HG03060 (cell line): ENCODE results near the gene NEK7.
A peak's percentile ranks its signal among the peaks of the same experiment; 100 is the strongest.

Experiments
- ATAC-seq: cut with Tn5 transposase; IDR thresholded peaks from one replicate; pipeline ENCODE4 v1.9.1; 2021; ENCODE audit warnings: low read depth, moderate number of reproducible peaks; ENCODE audit not compliant: unreplicated experiment

Gene NEK7

GRCh38 chr1:198141668-198142351 lies 15.0 kb upstream of the NEK7 start:
- no peak for ATAC-seq

GRCh38 chr1:198143797-198144196 lies 13.0 kb upstream of the NEK7 start:
- ATAC-seq: no peak

GRCh38 chr1:198147216-198147615 lies 9.6 kb upstream of the NEK7 start:
- ATAC-seq: no peak

GRCh38 chr1:198150369-198150768 lies 6.4 kb upstream of the NEK7 start:
- no peak for ATAC-seq

- ATAC-seq: no peak
Measured at GRCh38 chr1:198151688-198152087, 5.1 kb upstream of the NEK7 start.

- no peak for ATAC-seq
Measured at GRCh38 chr1:198153103-198153502, 3.7 kb upstream of the NEK7 start.

GRCh38 chr1:198153804-198154203 lies 3.0 kb upstream of the NEK7 start:
- no peak for ATAC-seq

GRCh38 chr1:198155253-198155652 lies 1.5 kb upstream of the NEK7 start:
- ATAC-seq: no peak

- peak; percentile 16 for ATAC-seq
Measured at GRCh38 chr1:198156111-198156744, 570 bp upstream of the NEK7 start.

GRCh38 chr1:198157241-198157846 lies 546 bp downstream of the NEK7 start:
- ATAC-seq: peak; percentile 23

GRCh38 chr1:198157847-198158725 lies 1.3 kb downstream of the NEK7 start:
- ATAC-seq: no peak

GRCh38 chr1:198158735-198159589 lies 2.2 kb downstream of the NEK7 start:
- peak; percentile 46 for ATAC-seq

- ATAC-seq: no peak
Measured at GRCh38 chr1:198160222-198160621, 3.4 kb downstream of the NEK7 start.

GRCh38 chr1:198160946-198161614 lies 4.3 kb downstream of the NEK7 start:
- ATAC-seq: no peak

GRCh38 chr1:198161718-198162090 lies 4.9 kb downstream of the NEK7 start:
- no peak for ATAC-seq

GRCh38 chr1:198162091-198162767 lies 5.4 kb downstream of the NEK7 start:
- no peak for ATAC-seq

GRCh38 chr1:198165927-198166647 lies 9.3 kb downstream of the NEK7 start:
- ATAC-seq: no peak

- ATAC-seq: no peak
Measured at GRCh38 chr1:198166900-198167299, 10.1 kb downstream of the NEK7 start.
